Glutamatergic neuron (in vitro differentiated cells): ENCODE results near the gene UBR7. TPM values are rescaled to one million over a fixed set of nuclear protein-coding genes. Genes with fewer than 3 reads are reported as not detected.

Experiments
- DNase-seq: peaks from one replicate; pipeline ENCODE4 v3.0.0; 2022
- H3K27ac Mint-ChIP-seq: one replicate; pipeline ENCODE4 v1.8.0; 2020; ENCODE audit warnings: mild to moderate bottlenecking, mixed read lengths, inconsistent platforms; ENCODE audit not compliant: unreplicated experiment
- H3K27me3 Mint-ChIP-seq: one replicate; pipeline ENCODE4 v1.8.0; 2020; ENCODE audit warnings: mild to moderate bottlenecking, moderate library complexity, mixed read lengths, inconsistent platforms; ENCODE audit not compliant: unreplicated experiment
- H3K36me3 Mint-ChIP-seq: one replicate; pipeline ENCODE4 v1.8.0; 2020; ENCODE audit warnings: mild to moderate bottlenecking, mixed read lengths, inconsistent platforms; ENCODE audit not compliant: unreplicated experiment
- H3K4me1 Mint-ChIP-seq: one replicate; pipeline ENCODE4 v1.8.0; 2020; ENCODE audit warnings: mild to moderate bottlenecking, low read depth, mixed read lengths, inconsistent platforms; ENCODE audit not compliant: unreplicated experiment
- H3K4me3 Mint-ChIP-seq: one replicate; pipeline ENCODE4 v1.8.0; 2020; ENCODE audit warnings: mild to moderate bottlenecking, mixed read lengths, inconsistent platforms; ENCODE audit not compliant: unreplicated experiment
- H3K9me3 Mint-ChIP-seq: one replicate; pipeline ENCODE4 v1.8.0; 2020; ENCODE audit warnings: mild to moderate bottlenecking, moderate library complexity, mixed read lengths, inconsistent platforms; ENCODE audit not compliant: unreplicated experiment
- total RNA-seq: library from RNA; stranded (reverse); fragmentation: NEBNext Ultra II Directional; extraction: Animal tissue kit (Norgen Biotek cat#: 25700); gene quantifications from one replicate; pipeline ENCODE4 v1.2.1, GENCODE V29; 2021; ENCODE audit not compliant: unreplicated experiment
- TF ChIP-seq, protein P1 (sequence below): fragments of 200-600 bp; sonication (generic); IDR thresholded peaks from one replicate; pipeline ENCODE4 v1.5.0; 2021; ENCODE audit not compliant: partially characterized antibody, unreplicated experiment

The UBR7 gene
- total RNA-seq, 1 donor from 2014 or later: 17.4 TPM

DNA sequence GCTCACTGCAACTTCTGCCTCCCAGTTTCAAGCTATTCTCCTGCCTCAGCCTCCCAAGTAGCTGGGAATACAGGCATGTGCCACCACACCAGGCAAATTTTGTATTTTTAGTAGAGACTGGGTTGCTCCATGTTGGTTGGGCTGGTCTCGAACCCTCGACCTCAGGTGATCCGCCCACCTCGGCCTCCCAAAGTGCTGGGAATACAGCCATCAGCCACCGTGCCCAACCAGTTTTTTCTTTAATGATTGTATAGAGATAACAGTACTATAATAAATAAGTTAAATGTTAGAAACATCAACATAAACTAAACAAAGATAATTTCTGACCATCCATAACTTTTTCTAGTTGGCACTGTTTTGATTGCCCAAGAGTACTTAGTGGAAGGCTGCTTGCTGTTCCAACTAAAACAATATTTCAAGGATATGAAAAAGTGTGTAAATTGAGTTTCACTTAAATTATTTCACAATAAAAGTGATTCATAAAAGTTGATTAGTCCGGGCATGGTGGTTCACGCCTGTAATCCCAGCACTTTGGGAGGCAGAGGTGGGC, 5.8 kb upstream of the UBR7 start:
- H3K36me3 Mint-ChIP-seq: no peaks in the 10 kb centered on the region
- H3K4me1 Mint-ChIP-seq: no peaks in the 10 kb centered on the region

DNA sequence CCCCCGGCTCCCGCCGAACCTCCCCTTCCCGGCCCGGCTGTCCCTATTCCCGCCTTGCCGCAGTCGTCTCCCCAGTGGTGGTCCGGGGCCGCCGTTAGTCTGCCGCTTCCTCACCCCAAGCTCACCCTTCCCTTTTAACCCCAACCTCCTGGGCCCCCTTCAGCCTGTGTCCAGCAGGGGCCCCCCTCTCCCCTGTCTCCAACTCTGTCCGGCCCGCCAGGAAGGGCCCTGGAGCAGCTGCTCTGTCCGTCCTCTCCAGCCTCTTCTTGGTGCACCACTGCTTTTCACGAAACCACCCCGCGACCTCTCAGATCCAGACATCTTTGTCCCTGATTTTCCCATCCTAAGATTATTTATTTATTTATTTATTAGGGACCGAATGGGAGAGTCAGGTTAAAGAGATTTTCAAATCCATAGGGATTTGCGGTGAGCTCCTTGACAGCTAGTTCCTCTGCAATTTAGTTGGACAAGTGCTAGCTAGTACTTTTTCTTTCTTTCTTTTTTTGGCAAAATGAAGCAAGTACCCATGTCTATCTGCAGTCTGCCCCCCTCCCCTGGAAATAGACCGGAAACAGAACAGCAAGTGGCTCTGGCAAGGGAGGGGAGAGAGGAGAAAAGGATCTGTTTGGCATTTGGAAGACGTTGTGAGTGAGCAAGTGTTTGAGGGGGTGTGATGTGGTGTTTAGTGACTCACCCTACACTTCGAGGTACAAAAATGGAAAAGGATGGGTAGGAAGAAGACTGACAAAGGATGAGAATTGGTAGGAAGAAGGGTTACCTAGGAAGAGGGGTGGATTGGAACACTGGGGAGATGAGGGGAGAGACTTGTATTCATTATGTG, 632 bp downstream of the UBR7 start:
- TF ChIP-seq, protein P1, sequence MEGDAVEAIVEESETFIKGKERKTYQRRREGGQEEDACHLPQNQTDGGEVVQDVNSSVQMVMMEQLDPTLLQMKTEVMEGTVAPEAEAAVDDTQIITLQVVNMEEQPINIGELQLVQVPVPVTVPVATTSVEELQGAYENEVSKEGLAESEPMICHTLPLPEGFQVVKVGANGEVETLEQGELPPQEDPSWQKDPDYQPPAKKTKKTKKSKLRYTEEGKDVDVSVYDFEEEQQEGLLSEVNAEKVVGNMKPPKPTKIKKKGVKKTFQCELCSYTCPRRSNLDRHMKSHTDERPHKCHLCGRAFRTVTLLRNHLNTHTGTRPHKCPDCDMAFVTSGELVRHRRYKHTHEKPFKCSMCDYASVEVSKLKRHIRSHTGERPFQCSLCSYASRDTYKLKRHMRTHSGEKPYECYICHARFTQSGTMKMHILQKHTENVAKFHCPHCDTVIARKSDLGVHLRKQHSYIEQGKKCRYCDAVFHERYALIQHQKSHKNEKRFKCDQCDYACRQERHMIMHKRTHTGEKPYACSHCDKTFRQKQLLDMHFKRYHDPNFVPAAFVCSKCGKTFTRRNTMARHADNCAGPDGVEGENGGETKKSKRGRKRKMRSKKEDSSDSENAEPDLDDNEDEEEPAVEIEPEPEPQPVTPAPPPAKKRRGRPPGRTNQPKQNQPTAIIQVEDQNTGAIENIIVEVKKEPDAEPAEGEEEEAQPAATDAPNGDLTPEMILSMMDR: peak; percentile 21
- H3K27me3 Mint-ChIP-seq: peaks cover 2% of the 10 kb centered on the region
- H3K36me3 Mint-ChIP-seq: no peaks in the 10 kb centered on the region
- peak overlapping the region; percentile 80 for H3K27ac Mint-ChIP-seq
- peak; percentile 66 for DNase-seq
- H3K4me1 Mint-ChIP-seq: peaks cover 2% of the 10 kb centered on the region
- peaks cover 2% of the 10 kb centered on the region for H3K9me3 Mint-ChIP-seq
- peak overlapping the region; percentile 88 for H3K4me3 Mint-ChIP-seq

More for the DNA sequence above, 5.8 kb upstream of the UBR7 start:
- H3K9me3 Mint-ChIP-seq: no peaks in the 10 kb centered on the region
- no peak overlapping the region for H3K4me3 Mint-ChIP-seq
- DNase-seq: no peak
- TF ChIP-seq, protein P1: no peak
- no peak overlapping the region for H3K27ac Mint-ChIP-seq
- no peaks in the 10 kb centered on the region for H3K27me3 Mint-ChIP-seq

DNA sequence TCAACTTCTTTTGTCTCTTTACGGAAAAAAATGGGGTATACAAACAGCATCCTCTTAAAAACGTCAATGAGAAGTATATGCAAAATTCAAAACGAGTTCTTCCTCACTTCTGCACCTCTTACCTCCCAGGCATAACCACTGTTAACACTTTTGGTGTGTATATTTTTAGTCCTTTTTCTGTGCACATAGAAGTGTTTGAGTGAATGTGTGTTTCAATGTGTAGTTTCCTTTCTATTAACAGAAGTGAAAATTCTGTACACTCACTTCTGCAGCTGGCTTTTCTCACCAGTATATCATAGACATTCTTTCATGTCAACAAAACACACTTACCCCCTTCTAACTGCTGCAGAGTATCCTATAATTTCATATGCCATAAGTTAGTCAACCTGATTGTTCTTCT, 5.4 kb downstream of the UBR7 start:
- Mint-ChIP-seq H3K27me3 (no peaks in the 10 kb centered on the region), H3K4me1 (peaks cover 2% of the 10 kb centered on the region), H3K9me3 (peaks cover 2% of the 10 kb centered on the region), H3K4me3 (no peak overlapping the region), H3K36me3 (peaks cover 3% of the 10 kb centered on the region), H3K27ac (no peak overlapping the region)
- no peak for DNase-seq
- TF ChIP-seq, protein P1: no peak

DNA sequence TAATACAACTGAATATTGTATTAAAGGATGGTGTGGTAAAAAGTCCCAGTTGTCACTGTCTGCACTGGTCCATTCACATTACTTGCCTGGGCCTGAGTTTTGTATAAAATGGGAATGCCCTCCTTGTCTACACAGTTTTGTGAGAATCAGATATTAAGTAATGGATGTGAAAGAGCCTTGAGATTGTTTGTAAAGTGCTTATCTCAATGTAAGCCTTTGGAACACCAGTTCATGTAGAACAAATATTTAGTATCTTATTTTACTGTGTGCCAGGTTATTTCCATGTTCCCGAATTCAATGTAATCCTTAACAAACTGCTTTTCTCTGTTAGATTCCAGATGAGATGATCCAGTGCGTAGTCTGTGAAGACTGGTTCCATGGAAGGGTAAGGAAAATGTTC, 7.5 kb downstream of the UBR7 start:
- TF ChIP-seq, protein P1: no peak
- DNase-seq: no peak
- H3K27ac Mint-ChIP-seq: no peak overlapping the region
- no peaks in the 10 kb centered on the region for H3K9me3 Mint-ChIP-seq
- no peak overlapping the region for H3K4me3 Mint-ChIP-seq
- H3K27me3 Mint-ChIP-seq: no peaks in the 10 kb centered on the region
- H3K36me3 Mint-ChIP-seq: peaks cover 4% of the 10 kb centered on the region
- no peaks in the 10 kb centered on the region for H3K4me1 Mint-ChIP-seq
